Activated T-helper 9 cell treated with anti-CD3 and anti-CD28 coated beads, Interleukin-2, amount 50 U/mL, for 16 hours (primary cell): ENCODE results near the gene CDKAL1.
"Not testable (repeated sequence)": the region's sequence is repeated elsewhere in the genome, so short reads cannot be mapped to it uniquely, and the experiment has no call there.

ENCODE experiments used
- DNase-seq: peaks from one replicate; pipeline ENCODE4 v3.0.0-alpha.2; 2020; ENCODE audit warnings: low read depth

CDKAL1 gene

GRCh38 chr6:20554817-20555216 is 20.6 kb downstream of the CDKAL1 start:
- no peak for DNase-seq

- no peak for DNase-seq
Observed at GRCh38 chr6:20559924-20560551, 25.8 kb downstream of the CDKAL1 start.

- no peak for DNase-seq
Observed at GRCh38 chr6:20563377-20563776, 29.1 kb downstream of the CDKAL1 start.

GRCh38 chr6:20564269-20564668 is 30.0 kb downstream of the CDKAL1 start:
- DNase-seq: no peak

GRCh38 chr6:20564777-20565176 is 30.5 kb downstream of the CDKAL1 start:
- DNase-seq: no peak

GRCh38 chr6:20565342-20565741 is 31.1 kb downstream of the CDKAL1 start:
- no peak for DNase-seq

GRCh38 chr6:20566109-20566508 is 31.9 kb downstream of the CDKAL1 start:
- DNase-seq: no peak

- no peak for DNase-seq
Observed at GRCh38 chr6:20569000-20569610, 34.8 kb downstream of the CDKAL1 start.

GRCh38 chr6:20571261-20571660 is 37.0 kb downstream of the CDKAL1 start:
- DNase-seq: no peak

GRCh38 chr6:20572288-20572687 is 38.0 kb downstream of the CDKAL1 start:
- no peak for DNase-seq

- no peak for DNase-seq
Observed at GRCh38 chr6:20572940-20573339, 38.7 kb downstream of the CDKAL1 start.

- no peak for DNase-seq
Observed at GRCh38 chr6:20574355-20574754, 40.1 kb downstream of the CDKAL1 start.

- no peak for DNase-seq
Observed at GRCh38 chr6:20575125-20575524, 40.9 kb downstream of the CDKAL1 start.

GRCh38 chr6:20575704-20576451 is 41.6 kb downstream of the CDKAL1 start:
- DNase-seq: no peak

- no peak for DNase-seq
Observed at GRCh38 chr6:20577173-20577688, 43.0 kb downstream of the CDKAL1 start.

GRCh38 chr6:20581070-20581469 is 46.8 kb downstream of the CDKAL1 start:
- no peak for DNase-seq

- no peak for DNase-seq
Observed at GRCh38 chr6:20582586-20583443, 48.6 kb downstream of the CDKAL1 start.

- DNase-seq: no peak
Observed at GRCh38 chr6:20583444-20583800, 49.2 kb downstream of the CDKAL1 start.

GRCh38 chr6:20584100-20584731 is 50.0 kb downstream of the CDKAL1 start:
- no peak for DNase-seq

GRCh38 chr6:20589266-20589665 is 55.0 kb downstream of the CDKAL1 start:
- DNase-seq: no peak

- not testable (repeated sequence) for DNase-seq
Observed at GRCh38 chr6:20590476-20590875, 56.2 kb downstream of the CDKAL1 start.
